Stomach (tissue), 4 donors: Measurements from ENCODE around the gene PIEZO2.

Source experiments
- POLR2A ChIP-seq, 4 donors: fragments of 450-650 bp; IDR thresholded peaks; one replicate each; pipeline ENCODE4 v1.6.1; 2016; ENCODE audit warnings: antibody characterized with exemption in 4 of 4, control low read depth in 2 of 4, mild to moderate bottlenecking in 1 of 4, moderate library complexity in 1 of 4
- POLR2AphosphoS5 ChIP-seq, 3 donors: sonication (generic); formaldehyde crosslinking; IDR thresholded peaks; one replicate each; pipeline ENCODE4 v1.6.1; 2016; ENCODE audit warnings: antibody characterized with exemption in 3 of 3

- TF ChIP-seq POLR2AphosphoS5 (IDR thresholded peaks at IDR 0.05) (no peak), POLR2A (IDR thresholded peaks at IDR 0.05) (no peak)
Observed at GRCh38 chr18:11035376-11035775, 114.0 kb downstream of the PIEZO2 start.
